Esophagus squamous epithelium (tissue), 4 donors: ENCODE results near the gene ZNF106.

Experiments
- POLR2A ChIP-seq, 4 donors: fragments of 450-650 bp; IDR thresholded peaks; one replicate each; pipeline ENCODE4 v1.6.1; 2017; ENCODE audit warnings: antibody characterized with exemption in 4 of 4, mild to moderate bottlenecking in 4 of 4, moderate library complexity in 3 of 4
- TF ChIP-seq, protein P1 (sequence below), 6 experiments: fragments of 450-650 bp in 4 of 6; fragments of 200-600 bp in 2 of 6; sonication (generic) in 2 of 6; IDR thresholded peaks; one replicate each; pipeline ENCODE4 v1.5.1; 2016 to 2019; ENCODE audit warnings: antibody characterized with exemption in 6 of 6, mild to moderate bottlenecking in 4 of 6, moderate library complexity in 4 of 6

DNA sequence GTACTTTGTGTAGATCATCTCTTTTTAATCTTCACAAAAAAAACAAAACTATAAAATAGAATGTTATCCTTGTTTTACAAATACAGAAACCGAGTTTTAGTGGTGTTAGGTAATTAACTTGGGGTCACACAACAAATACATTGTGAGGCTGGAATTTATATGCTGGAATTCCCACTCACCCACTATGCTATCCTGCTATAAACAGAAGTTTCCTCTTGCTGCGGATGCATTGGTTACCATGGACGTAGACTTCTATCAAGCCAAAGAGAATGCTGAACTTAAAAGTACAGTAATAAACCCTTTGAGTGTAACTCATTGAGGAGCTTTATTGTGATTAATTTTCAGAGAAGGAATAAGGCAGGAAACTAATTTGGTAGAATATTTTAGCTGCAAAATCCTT, 13.7 kb upstream of the ZNF106 start:
- TF ChIP-seq, protein P1, sequence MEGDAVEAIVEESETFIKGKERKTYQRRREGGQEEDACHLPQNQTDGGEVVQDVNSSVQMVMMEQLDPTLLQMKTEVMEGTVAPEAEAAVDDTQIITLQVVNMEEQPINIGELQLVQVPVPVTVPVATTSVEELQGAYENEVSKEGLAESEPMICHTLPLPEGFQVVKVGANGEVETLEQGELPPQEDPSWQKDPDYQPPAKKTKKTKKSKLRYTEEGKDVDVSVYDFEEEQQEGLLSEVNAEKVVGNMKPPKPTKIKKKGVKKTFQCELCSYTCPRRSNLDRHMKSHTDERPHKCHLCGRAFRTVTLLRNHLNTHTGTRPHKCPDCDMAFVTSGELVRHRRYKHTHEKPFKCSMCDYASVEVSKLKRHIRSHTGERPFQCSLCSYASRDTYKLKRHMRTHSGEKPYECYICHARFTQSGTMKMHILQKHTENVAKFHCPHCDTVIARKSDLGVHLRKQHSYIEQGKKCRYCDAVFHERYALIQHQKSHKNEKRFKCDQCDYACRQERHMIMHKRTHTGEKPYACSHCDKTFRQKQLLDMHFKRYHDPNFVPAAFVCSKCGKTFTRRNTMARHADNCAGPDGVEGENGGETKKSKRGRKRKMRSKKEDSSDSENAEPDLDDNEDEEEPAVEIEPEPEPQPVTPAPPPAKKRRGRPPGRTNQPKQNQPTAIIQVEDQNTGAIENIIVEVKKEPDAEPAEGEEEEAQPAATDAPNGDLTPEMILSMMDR (IDR thresholded peaks at IDR 0.05) = no peak
- TF ChIP-seq POLR2A (IDR thresholded peaks at IDR 0.05) = no peak
